HG03025 (cell line): ENCODE measurements around the gene CASQ1.

Source experiments
- ATAC-seq: cut with Tn5 transposase; IDR thresholded peaks from one replicate; pipeline ENCODE4 v1.9.1; 2021; ENCODE audit warnings: mild to moderate bottlenecking, moderate library complexity; ENCODE audit not compliant: unreplicated experiment, low FRiP score

The CASQ1 gene

GRCh38 chr1:160200786-160201185 is 10.4 kb downstream of the CASQ1 start:
- no peak for ATAC-seq

GRCh38 chr1:160204526-160205241 is 14.3 kb downstream of the CASQ1 start:
- ATAC-seq: no peak

- ATAC-seq: no peak
Measured at GRCh38 chr1:160205242-160206035, 15.1 kb downstream of the CASQ1 start, which contains the start of gene PEA15. Gene PEA15 (plus strand): TSS chr1:160205384. CDS start chr1:160211545, 6,161 bp downstream.

GRCh38 chr1:160206036-160206389 is 15.6 kb downstream of the CASQ1 start:
- ATAC-seq: no peak

DNA sequence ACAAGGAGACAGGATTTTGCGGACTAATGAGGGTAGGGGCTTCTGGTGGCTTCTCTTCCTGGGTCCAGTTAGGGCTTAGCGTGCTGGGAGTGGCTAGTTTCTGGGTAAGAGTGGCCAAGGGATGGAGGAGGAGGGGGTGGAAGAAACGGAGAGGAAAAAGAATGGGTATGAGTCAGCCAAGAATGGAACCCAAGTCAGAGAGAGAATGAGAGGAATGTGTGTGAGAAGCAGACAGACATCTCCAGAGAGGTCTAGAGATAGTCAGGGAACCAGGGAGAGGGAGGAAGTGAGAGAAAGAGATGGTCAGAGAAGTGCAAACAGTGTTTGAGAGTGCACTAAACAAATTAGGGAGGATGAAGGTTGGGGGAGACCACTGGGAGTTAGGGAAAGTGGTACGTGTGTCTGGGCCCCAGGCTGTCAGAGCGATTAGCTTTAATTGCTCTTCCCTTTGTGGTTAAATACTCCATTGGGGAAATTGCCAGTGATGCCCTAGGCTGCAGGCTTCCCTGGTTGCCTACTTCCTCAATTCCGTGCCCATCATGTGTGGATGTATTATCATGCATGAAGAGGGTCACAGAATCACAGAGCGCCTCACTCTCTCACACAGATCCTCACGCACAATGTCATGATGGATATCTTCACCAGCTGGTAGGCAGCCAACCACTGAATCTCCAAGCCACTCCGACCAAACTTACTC is 16.2 kb downstream of the CASQ1 start:
- ATAC-seq: no peak

GRCh38 chr1:160207118-160207650 is 16.8 kb downstream of the CASQ1 start:
- ATAC-seq: no peak

- ATAC-seq: no peak
Measured at GRCh38 chr1:160207771-160208556, 17.6 kb downstream of the CASQ1 start.

- no peak for ATAC-seq
Measured at GRCh38 chr1:160208557-160209320, 18.4 kb downstream of the CASQ1 start.

GRCh38 chr1:160209321-160210046 is 19.1 kb downstream of the CASQ1 start:
- no peak for ATAC-seq

- no peak for ATAC-seq
Measured at GRCh38 chr1:160210561-160210960, 20.2 kb downstream of the CASQ1 start.

GRCh38 chr1:160211046-160211790 is 20.8 kb downstream of the CASQ1 start:
- no peak for ATAC-seq

- ATAC-seq: no peak
Measured at GRCh38 chr1:160214481-160215140, 24.2 kb downstream of the CASQ1 start.

DNA sequence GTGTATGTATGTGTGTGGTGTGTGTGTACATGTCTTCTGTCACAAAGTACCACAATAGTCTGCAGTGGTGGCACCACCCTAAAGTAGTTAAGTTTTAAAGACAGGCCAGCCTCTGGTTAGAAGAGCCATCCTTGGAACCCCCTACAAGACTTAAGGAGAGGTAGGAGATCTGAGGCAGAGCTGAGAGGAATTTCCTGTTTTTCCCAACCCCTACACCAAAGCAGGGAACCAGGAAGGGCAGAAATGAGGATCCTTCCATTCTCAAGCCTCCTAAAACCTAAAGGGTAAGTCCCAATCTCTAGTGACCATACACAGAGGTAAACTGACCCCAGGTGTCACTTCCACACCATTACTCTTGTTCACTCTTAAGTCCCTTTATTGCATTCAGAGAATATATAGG is 25.9 kb downstream of the CASQ1 start:
- no peak for ATAC-seq

DNA sequence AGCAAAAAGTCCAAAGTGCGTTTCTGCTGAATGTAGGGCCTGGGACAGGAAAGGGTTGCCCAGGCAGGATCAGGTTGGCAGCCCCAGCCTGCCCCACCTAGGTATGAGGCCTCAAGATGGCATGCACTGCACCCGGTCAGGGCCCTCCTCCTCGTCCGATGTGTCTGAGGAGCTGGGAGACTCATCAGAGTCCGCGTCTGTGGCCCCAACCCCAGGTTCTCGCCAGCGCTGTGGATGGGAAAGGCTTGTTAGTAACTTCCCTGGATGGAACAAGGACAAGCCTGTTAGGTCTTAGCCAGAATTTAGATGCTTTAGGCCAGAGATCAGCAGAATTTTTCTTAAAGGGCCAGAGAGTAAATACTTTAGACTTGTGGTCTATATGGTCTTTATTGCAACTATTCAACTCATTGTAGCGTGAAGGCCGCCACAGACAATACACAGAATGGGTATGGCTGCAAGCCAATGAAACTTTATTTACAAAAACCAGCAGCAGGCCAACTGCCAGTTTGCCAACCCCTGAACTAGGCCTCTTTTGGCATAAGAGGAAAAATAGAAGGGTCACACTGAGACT is 27.2 kb downstream of the CASQ1 start:
- ATAC-seq: no peak

- no peak for ATAC-seq
Measured at GRCh38 chr1:160219062-160219929, 28.9 kb downstream of the CASQ1 start.

- ATAC-seq: no peak
Measured at GRCh38 chr1:160220301-160220700, 29.9 kb downstream of the CASQ1 start.
